ENCODE data around the gene EMC9. TPM values are rescaled to one million over a fixed set of nuclear protein-coding genes. Genes with fewer than 3 reads are reported as not detected.

EMC9 gene
- total and polyA plus RNA-seq, 2 donors (not counting 1 experiment from before 2014, with no cell fraction given), result 24.7 to 25.9 TPM

DNA sequence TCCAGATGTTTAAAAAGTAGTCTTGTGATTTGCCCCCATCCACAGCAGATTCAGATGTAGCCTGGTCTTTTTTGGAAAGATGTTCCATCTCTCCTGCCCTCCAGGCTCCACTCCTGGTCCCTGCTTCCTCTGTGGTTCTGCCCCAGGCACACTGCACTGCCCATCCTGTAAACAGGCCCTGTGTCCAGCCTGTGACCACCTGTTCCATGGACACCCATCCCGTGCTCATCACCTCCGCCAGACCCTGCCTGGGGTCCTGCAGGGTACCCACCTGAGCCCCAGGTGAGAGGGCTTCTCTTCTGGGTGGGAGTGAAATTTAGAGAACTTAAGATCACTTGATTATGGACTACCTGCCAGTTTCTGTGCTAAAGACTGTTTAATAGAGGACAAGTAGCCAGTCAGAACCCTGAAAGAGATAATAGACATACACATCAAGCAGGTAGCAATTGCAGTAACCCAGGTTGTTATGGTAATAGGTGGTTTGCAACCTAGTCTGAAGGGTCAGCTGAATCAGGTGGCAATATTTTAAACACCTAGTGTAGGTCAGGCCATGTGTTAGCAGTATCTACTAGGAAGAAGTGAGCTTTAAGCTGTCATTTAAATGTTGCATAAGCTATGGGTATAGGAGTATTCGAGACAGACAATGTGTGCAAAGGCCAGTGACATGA lies 8.0 kb upstream of the EMC9 start:
- ATAC-seq (ENCODE audit: low read depth), result no peak
- H3K27ac ChIP-seq (ENCODE audit: low read length in 2 of 2), result no peak overlapping the region
- no peak for DNase-seq
- no peaks in the 10 kb centered on the region for H3K27me3 ChIP-seq (replicated peaks in 1 of 4; ENCODE audit: control extremely low read depth in 1 of 4, control insufficient read depth in 3 of 4, insufficient read depth in 4 of 4, low read length in 3 of 4)
- no peak overlapping the region for H3K4me2 ChIP-seq (replicated peaks; ENCODE audit: low read depth, low read length, poor library complexity, severe bottlenecking)
- no peak overlapping the region for H3K4me3 ChIP-seq (ENCODE audit: control extremely low read depth in 1 of 5, extremely low read depth in 1 of 5, insufficient read depth in 1 of 5, low read depth in 2 of 5, low read length in 4 of 5)
- TF ChIP-seq EZH2 (IDR thresholded peaks at IDR 0.05; ENCODE audit: borderline replicate concordance, insufficient read depth, low read depth, low read length, poor library complexity, severe bottlenecking), result no peak
- TF ChIP-seq, protein P1, sequence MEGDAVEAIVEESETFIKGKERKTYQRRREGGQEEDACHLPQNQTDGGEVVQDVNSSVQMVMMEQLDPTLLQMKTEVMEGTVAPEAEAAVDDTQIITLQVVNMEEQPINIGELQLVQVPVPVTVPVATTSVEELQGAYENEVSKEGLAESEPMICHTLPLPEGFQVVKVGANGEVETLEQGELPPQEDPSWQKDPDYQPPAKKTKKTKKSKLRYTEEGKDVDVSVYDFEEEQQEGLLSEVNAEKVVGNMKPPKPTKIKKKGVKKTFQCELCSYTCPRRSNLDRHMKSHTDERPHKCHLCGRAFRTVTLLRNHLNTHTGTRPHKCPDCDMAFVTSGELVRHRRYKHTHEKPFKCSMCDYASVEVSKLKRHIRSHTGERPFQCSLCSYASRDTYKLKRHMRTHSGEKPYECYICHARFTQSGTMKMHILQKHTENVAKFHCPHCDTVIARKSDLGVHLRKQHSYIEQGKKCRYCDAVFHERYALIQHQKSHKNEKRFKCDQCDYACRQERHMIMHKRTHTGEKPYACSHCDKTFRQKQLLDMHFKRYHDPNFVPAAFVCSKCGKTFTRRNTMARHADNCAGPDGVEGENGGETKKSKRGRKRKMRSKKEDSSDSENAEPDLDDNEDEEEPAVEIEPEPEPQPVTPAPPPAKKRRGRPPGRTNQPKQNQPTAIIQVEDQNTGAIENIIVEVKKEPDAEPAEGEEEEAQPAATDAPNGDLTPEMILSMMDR (IDR thresholded peaks at IDR 0.05), result no peak
- no peaks in the 10 kb centered on the region for H3K9me3 Mint-ChIP-seq (ENCODE audit: insufficient read depth)
- intact Hi-C loops (cut with micrococcal nuclease), result loop anchor here (5.0 to 10.0 kb wide), 3 partner anchors 125 to 1055 kb away; partner anchors contain the start of genes ACIN1, C14orf119, PPP1R3E and RABGGTA
- peaks cover 2 to 53% of the 10 kb centered on the region in 2 experiments for H3K36me3 ChIP-seq (replicated peaks in 1 of 2; ENCODE audit: control extremely low read depth in 1 of 2, control insufficient read depth in 1 of 2, extremely low read depth in 1 of 2, insufficient read depth in 2 of 2, low read length in 1 of 2)
- peaks cover 71% of the 10 kb centered on the region for H3K79me2 ChIP-seq (ENCODE audit: control insufficient read depth, insufficient read depth, low read length)
- ChIA-PET POLR2A (interaction anchor here (4.1 kb wide), 1 partner anchor 13 kb away, joined by 43 read pairs; the partner anchor contains the start of gene PSME1), CTCF (interaction anchor here (1.0 to 6.2 kb wide), 7 partner anchors 11 to 68 kb away, joined by 3 to 62 read pairs (median 6); partner anchors contain the start of genes IRF9 and PSME1)
- peaks cover 45% of the 10 kb centered on the region for H4K20me1 ChIP-seq (ENCODE audit: control insufficient read depth, insufficient read depth, low read length, poor library complexity, severe bottlenecking)
- H3K4me1 Mint-ChIP-seq, result peaks cover 44% of the 10 kb centered on the region
- no peak overlapping the region for H3K27ac Mint-ChIP-seq
- H2AFZ ChIP-seq (ENCODE audit: insufficient read depth, low read depth, low read length, poor library complexity, severe bottlenecking), result no peak overlapping the region
- no peaks in the 10 kb centered on the region for H3K27me3 Mint-ChIP-seq
- WGBS (ENCODE audit: insufficient coverage), result 100% methylated on average over 3 of the region's 3 CpGs
- peak overlapping the region; percentile 95 for H3K4me3 Mint-ChIP-seq
- no peaks in the 10 kb centered on the region for H3K9me3 ChIP-seq (ENCODE audit: control extremely low read depth in 1 of 3, control insufficient read depth in 2 of 3, insufficient read depth in 1 of 3, low read length in 2 of 3)
- peaks cover 20 to 33% of the 10 kb centered on the region in 2 donors for H3K4me1 ChIP-seq (ENCODE audit: control insufficient read depth in 2 of 2, insufficient read depth in 2 of 2, low read length in 2 of 2)
- H3K9ac ChIP-seq (ENCODE audit: low read length), result no peak overlapping the region
